NB4 (cell line): ENCODE results near the gene VIM.

Experiments
- DNase-seq: peaks from one replicate; pipeline ENCODE4 v3.0.0; 2010; ENCODE audit warnings: low read depth
- H3K4me3 ChIP-seq: one replicate; pipeline ENCODE4 v1.5.1; 2011; ENCODE audit warnings: mild to moderate bottlenecking, low read depth, low read length, moderate library complexity
- MYC ChIP-seq: IDR thresholded peaks from 2 replicates; pipeline ENCODE4 v1.6.1; 2011; ENCODE audit warnings: low read depth, low read length
- POLR2A ChIP-seq: IDR thresholded peaks from 2 replicates; pipeline ENCODE4 v1.6.1; 2011; ENCODE audit warnings: mild to moderate bottlenecking; ENCODE audit not compliant: insufficient read length; ENCODE audit errors: extremely low read depth
- TF ChIP-seq, protein P1 (sequence below): IDR thresholded peaks from one replicate; pipeline ENCODE4 v1.5.1; 2012; ENCODE audit warnings: low read depth, low read length
- TF ChIP-seq, protein P2 (sequence below): IDR thresholded peaks from 2 replicates; pipeline ENCODE4 v1.6.1; 2011; ENCODE audit warnings: low read depth, low read length

VIM gene

DNA sequence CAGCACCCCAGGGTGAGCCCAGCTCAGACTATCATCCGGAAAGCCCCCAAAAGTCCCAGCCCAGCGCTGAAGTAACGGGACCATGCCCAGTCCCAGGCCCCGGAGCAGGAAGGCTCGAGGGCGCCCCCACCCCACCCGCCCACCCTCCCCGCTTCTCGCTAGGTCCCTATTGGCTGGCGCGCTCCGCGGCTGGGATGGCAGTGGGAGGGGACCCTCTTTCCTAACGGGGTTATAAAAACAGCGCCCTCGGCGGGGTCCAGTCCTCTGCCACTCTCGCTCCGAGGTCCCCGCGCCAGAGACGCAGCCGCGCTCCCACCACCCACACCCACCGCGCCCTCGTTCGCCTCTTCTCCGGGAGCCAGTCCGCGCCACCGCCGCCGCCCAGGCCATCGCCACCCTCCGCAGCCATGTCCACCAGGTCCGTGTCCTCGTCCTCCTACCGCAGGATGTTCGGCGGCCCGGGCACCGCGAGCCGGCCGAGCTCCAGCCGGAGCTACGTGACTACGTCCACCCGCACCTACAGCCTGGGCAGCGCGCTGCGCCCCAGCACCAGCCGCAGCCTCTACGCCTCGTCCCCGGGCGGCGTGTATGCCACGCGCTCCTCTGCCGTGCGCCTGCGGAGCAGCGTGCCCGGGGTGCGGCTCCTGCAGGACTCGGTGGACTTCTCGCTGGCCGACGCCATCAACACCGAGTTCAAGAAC is 1.1 kb downstream of the VIM start:
- DNase-seq = peak; percentile 84
- peak; percentile 94 for TF ChIP-seq POLR2A
- TF ChIP-seq, protein P1, sequence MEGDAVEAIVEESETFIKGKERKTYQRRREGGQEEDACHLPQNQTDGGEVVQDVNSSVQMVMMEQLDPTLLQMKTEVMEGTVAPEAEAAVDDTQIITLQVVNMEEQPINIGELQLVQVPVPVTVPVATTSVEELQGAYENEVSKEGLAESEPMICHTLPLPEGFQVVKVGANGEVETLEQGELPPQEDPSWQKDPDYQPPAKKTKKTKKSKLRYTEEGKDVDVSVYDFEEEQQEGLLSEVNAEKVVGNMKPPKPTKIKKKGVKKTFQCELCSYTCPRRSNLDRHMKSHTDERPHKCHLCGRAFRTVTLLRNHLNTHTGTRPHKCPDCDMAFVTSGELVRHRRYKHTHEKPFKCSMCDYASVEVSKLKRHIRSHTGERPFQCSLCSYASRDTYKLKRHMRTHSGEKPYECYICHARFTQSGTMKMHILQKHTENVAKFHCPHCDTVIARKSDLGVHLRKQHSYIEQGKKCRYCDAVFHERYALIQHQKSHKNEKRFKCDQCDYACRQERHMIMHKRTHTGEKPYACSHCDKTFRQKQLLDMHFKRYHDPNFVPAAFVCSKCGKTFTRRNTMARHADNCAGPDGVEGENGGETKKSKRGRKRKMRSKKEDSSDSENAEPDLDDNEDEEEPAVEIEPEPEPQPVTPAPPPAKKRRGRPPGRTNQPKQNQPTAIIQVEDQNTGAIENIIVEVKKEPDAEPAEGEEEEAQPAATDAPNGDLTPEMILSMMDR = no peak
- H3K4me3 ChIP-seq = peak overlapping the region; percentile 87

DNA sequence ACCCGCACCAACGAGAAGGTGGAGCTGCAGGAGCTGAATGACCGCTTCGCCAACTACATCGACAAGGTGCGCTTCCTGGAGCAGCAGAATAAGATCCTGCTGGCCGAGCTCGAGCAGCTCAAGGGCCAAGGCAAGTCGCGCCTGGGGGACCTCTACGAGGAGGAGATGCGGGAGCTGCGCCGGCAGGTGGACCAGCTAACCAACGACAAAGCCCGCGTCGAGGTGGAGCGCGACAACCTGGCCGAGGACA is 1.6 kb downstream of the VIM start:
- no peak for DNase-seq
- TF ChIP-seq, protein P1 = no peak
- TF ChIP-seq MYC (no peak), POLR2A (no peak)
- TF ChIP-seq, protein P2, sequence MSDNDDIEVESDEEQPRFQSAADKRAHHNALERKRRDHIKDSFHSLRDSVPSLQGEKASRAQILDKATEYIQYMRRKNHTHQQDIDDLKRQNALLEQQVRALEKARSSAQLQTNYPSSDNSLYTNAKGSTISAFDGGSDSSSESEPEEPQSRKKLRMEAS = no peak
- H3K4me3 ChIP-seq = peak overlapping the region; percentile 87

DNA sequence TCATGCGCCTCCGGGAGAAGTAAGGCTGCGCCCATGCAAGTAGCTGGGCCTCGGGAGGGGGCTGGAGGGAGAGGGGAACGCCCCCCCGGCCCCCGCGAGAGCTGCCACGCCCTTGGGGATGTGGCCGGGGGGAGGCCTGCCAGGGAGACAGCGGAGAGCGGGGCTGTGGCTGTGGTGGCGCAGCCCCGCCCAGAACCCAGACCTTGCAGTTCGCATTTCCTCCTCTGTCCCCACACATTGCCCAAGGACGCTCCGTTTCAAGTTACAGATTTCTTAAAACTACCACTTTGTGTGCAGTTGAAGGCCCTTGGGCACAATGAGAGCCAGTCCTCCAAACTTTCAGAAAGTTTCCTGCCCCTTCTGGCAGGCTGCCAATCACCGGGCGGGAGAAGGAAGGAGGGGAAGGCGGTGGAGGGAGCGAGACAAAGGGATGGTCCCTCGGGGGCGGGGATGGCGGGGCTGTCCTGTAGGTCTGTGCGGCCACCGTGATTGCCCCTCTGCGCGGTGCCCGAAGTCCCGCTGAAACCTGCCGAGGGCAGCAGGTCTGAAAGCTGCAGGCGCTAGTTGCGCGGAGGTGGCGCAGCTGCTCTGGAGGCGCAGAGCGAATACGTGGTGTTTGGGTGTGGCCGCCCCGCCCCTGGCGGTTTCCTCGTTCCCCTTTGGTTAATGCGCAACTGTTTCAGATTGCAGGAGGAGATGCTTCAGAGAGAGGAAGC is 2.1 kb downstream of the VIM start:
- H3K4me3 ChIP-seq = peak overlapping the region; percentile 87
- peak; percentile 89 for DNase-seq
- TF ChIP-seq, protein P1 = no peak
- no peak for TF ChIP-seq POLR2A
- peak; percentile 42 for TF ChIP-seq MYC
- TF ChIP-seq, protein P2 = peak; percentile 26

DNA sequence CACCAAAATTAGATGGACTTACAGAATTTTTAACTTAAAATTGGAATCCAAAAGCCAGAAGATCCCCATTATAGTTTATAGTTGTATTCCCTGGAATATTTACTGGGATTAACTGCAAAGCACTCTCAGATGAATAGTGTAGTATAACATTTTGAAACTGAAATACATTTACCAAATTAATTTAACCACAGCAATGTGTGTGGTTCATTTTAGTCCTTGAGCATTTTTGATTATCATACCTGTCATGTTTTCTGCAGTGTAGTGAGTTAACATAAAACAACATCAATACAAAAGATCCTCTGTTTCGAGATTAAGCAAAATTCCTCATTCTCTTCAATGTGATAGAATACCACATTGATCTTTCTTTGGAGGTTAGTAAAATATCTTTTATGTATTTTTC is 3.7 kb downstream of the VIM start:
- DNase-seq = no peak
- TF ChIP-seq, protein P1 = no peak
- no peak for TF ChIP-seq POLR2A
- no peak for TF ChIP-seq MYC
- TF ChIP-seq, protein P2 = no peak
- peak overlapping the region; percentile 87 for H3K4me3 ChIP-seq

DNA sequence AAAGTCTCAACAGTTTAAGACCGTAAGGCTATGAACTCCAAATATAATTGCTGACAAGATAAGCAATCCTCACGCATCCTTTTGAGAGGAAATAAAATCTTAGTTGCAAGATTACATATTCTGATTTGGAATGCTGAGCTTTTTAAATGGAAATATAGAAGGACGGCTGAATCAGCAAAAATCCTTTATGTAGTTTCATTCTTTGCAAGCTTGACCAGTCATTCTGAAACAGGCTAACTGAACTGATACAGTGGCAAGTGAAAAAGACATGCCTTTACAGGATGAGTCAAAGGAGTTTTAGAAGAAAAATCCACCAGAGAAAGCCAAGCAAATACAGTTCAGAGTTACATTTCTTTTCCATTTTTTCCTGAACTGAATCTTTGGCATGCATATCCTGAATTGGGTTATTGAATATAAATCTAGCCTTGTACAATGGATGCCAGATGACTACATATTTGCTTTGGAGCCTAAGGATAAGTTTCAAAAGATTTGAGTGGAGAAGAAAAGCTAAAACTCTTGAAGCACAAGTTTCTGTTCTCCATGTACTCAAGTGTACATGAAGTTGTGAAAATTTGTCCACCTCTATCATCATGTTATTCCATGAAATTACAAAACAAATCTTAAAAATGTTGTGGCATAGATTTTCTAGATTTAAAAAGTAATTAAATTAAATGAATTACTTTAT is 4.4 kb downstream of the VIM start:
- H3K4me3 ChIP-seq = peak overlapping the region; percentile 87

More for the DNA sequence above, 4.4 kb downstream of the VIM start:
- TF ChIP-seq MYC (no peak), POLR2A (no peak)
- TF ChIP-seq, protein P2 = no peak
- TF ChIP-seq, protein P1 = no peak
- DNase-seq = no peak
